Keratinocyte (primary cell): Measurements from ENCODE around the gene PISD. TPM values are rescaled to one million over a fixed set of nuclear protein-coding genes. Genes with fewer than 3 reads are reported as not detected.

Experiments
- DNase-seq: peaks from one replicate; pipeline ENCODE4 v3.0.0-alpha.2; 2011; ENCODE audit warnings: low read depth, missing footprints, low spot score
- FAIRE-seq: peaks from 2 replicates; lab custom pipeline; 2011; peaks lifted over from hg19 to GRCh38; lab: Jason Lieb, UNC
- H2AFZ ChIP-seq: 2 replicates; pipeline ENCODE4 v1.6.0; 2012; ENCODE audit warnings: low read length, control low read depth, inconsistent platforms; ENCODE audit not compliant: control insufficient read depth
- H3K27ac ChIP-seq: 2 replicates; pipeline ENCODE4 v1.5.1; 2011; ENCODE audit warnings: low read length; ENCODE audit not compliant: control insufficient read depth, insufficient read depth
- H3K27me3 ChIP-seq: 3 replicates; pipeline ENCODE4 v1.6.0; 2011; ENCODE audit warnings: low read length; ENCODE audit not compliant: control insufficient read depth, insufficient read depth; ENCODE audit errors: extremely low read depth
- H3K36me3 ChIP-seq, 2 experiments: 2 replicates in 1 of 2; 3 replicates in 1 of 2; pipeline ENCODE4 v1.5.1; 2011; ENCODE audit warnings: low read length in 2 of 2, mild to moderate bottlenecking in 1 of 2; ENCODE audit not compliant: control insufficient read depth in 2 of 2, insufficient read depth in 2 of 2; ENCODE audit errors: extremely low read depth in 1 of 2
- H3K4me1 ChIP-seq: 3 replicates; pipeline ENCODE4 v1.5.1; 2011; ENCODE audit warnings: low read length; ENCODE audit not compliant: control insufficient read depth, insufficient read depth; ENCODE audit errors: extremely low read depth
- H3K4me2 ChIP-seq: 3 replicates; pipeline ENCODE4 v1.6.0; 2011; ENCODE audit warnings: low read depth, low read length; ENCODE audit not compliant: control insufficient read depth, insufficient read depth; ENCODE audit errors: extremely low read depth
- H3K4me3 ChIP-seq, 3 experiments: fragments of 200-600 bp in 1 of 3; sonication (generic) in 1 of 3; 2 replicates in 2 of 3; 3 replicates in 1 of 3; pipeline ENCODE4 v1.5.1; 2011 to 2016; ENCODE audit warnings: low read length in 3 of 3, mild to moderate bottlenecking in 3 of 3, control low read depth in 2 of 3, inconsistent platforms in 1 of 3, low read depth in 1 of 3, mixed read lengths in 1 of 3, mixed run types in 1 of 3, moderate library complexity in 1 of 3; ENCODE audit not compliant: control insufficient read depth in 2 of 3, insufficient read depth in 2 of 3; ENCODE audit errors: extremely low read depth in 1 of 3
- H3K79me2 ChIP-seq: 2 replicates; pipeline ENCODE4 v1.6.0; 2012; ENCODE audit warnings: low read length; ENCODE audit not compliant: control insufficient read depth, insufficient read depth
- H3K9ac ChIP-seq: 3 replicates; pipeline ENCODE4 v1.6.0; 2011; ENCODE audit warnings: low read length; ENCODE audit not compliant: control insufficient read depth, insufficient read depth; ENCODE audit errors: extremely low read depth
- H3K9me1 ChIP-seq: 3 replicates; pipeline ENCODE4 v1.6.0; 2011; ENCODE audit warnings: low read length; ENCODE audit not compliant: control insufficient read depth, insufficient read depth; ENCODE audit errors: extremely low read depth
- H3K9me3 ChIP-seq: 2 replicates; pipeline ENCODE4 v1.5.1; 2012; ENCODE audit warnings: low read depth, low read length; ENCODE audit not compliant: control insufficient read depth
- H4K20me1 ChIP-seq: 3 replicates; pipeline ENCODE4 v1.6.0; 2011; ENCODE audit warnings: low read length; ENCODE audit not compliant: control insufficient read depth, insufficient read depth; ENCODE audit errors: extremely low read depth
- CTCF ChIP-seq, 3 experiments: IDR thresholded peaks in 1 of 3; conservative IDR thresholded peaks in 1 of 3; optimal IDR thresholded peaks in 1 of 3; 2 replicates in 2 of 3; 3 replicates in 1 of 3; pipeline versions ENCODE3 to v1.5.1; 2011; ENCODE audit warnings: low read length in 3 of 3, mild to moderate bottlenecking in 3 of 3, moderate library complexity in 2 of 3, control low read depth in 1 of 3, inconsistent platforms in 1 of 3; ENCODE audit not compliant: insufficient read depth in 2 of 3; ENCODE audit errors: extremely low read depth in 1 of 3
- EZH2 ChIP-seq: IDR thresholded peaks from one replicate; pipeline ENCODE4 v1.6.1; 2012; ENCODE audit warnings: inconsistent platforms, mild to moderate bottlenecking, low read length, moderate library complexity
- dilution Hi-C: fragments of 300-500 bp; cut with MboI; formaldehyde crosslinking; loops from one replicate; pipeline ENCODE4 v1.7.0; 2020; ENCODE audit warnings: low sequenced_read_pairs; ENCODE audit not compliant: extremely low pct_ligation_motif_present
- polyA plus RNA-seq, 5 experiments: library from polyadenylated mRNA; depleted of rRNA in 3 of 5; stranded (reverse) in 3 of 5; stranded (forward) in 1 of 5; unstranded in 1 of 5; fragments of >200 nt; gene quantifications; 1 replicate in 1 of 5; 2 replicates in 3 of 5; 3 replicates in 1 of 5; pipeline versions ENCODE4 v1.2.1 to v1.2.3, GENCODE V29; 2011 to 2012; ENCODE audit warnings: missing spikeins in 2 of 5, low read depth in 1 of 5, low replicate concordance in 1 of 5

Gene PISD
- polyA plus RNA-seq, 1 donor (not counting 4 experiments of a cell fraction or from before 2014, with no cell fraction given), result 25.5 TPM

DNA sequence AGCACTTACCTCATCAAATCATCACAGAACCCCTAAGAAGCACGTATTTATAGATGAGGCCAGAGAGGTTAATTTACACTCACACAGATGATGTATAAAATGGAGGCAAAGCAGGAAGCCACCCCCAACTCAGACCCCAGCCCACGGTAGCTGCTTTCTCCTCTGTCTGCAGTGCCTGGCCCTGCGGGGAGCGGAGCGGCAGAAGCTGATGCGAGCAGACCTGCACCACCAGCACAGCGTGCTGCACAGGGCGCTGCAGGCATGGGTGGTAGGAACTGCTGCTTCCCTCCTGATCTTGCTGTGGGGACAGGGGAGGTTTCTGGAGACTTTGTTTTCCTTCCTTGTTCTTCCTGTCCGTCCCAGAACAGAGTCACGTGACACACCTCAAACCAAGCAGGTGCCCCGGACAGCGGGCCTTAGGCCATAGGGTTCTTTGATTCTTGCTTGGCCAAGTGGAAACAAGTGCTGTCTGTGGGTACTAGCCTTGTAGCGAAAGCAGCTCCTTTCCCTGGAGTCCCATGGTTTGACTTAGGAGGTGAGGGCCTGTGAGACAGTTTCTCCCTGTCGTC lies 57.8 kb downstream of the PISD start:
- FAIRE-seq (no peak), DNase-seq (no peak)
- TF ChIP-seq CTCF (optimal IDR thresholded peaks at IDR 0.05 in 1 of 3, IDR thresholded peaks at IDR 0.05 in 1 of 3, conservative IDR thresholded peaks at IDR 0.05 in 1 of 3; ENCODE audit: extremely low read depth in 1 of 3, insufficient read depth in 2 of 3, low read length in 3 of 3) (no peak), EZH2 (no peak)
- dilution Hi-C loops, result no loop called here
- H3K27ac ChIP-seq, result no peak overlapping the region
- no peaks in the 10 kb centered on the region for H3K9me1 ChIP-seq
- H2AFZ ChIP-seq, result no peak overlapping the region
- no peaks in the 10 kb centered on the region for H4K20me1 ChIP-seq
- H3K9ac ChIP-seq, result no peak overlapping the region
- no peak overlapping the region for H3K4me2 ChIP-seq
- H3K4me3 ChIP-seq, result no peak overlapping the region
- H3K36me3 ChIP-seq, result peaks cover 0 to 4% of the 10 kb centered on the region in 2 experiments
- peaks cover 8% of the 10 kb centered on the region for H3K4me1 ChIP-seq
- no peaks in the 10 kb centered on the region for H3K79me2 ChIP-seq
- H3K9me3 ChIP-seq, result no peaks in the 10 kb centered on the region
- H3K27me3 ChIP-seq, result no peaks in the 10 kb centered on the region

GRCh38 chr22:31603574-31603973 lies 58.4 kb downstream of the PISD start:
- Histone ChIP-seq H3K36me3 (peaks cover 0 to 4% of the 10 kb centered on the region in 2 experiments), H3K9ac (no peak overlapping the region), H3K27ac (no peak overlapping the region), H3K79me2 (no peaks in the 10 kb centered on the region), H3K4me1 (peaks cover 8% of the 10 kb centered on the region), H3K9me3 (no peaks in the 10 kb centered on the region), H2AFZ (no peak overlapping the region), H3K9me1 (no peaks in the 10 kb centered on the region), H3K4me3 (no peak overlapping the region), H4K20me1 (no peaks in the 10 kb centered on the region), H3K27me3 (no peaks in the 10 kb centered on the region), H3K4me2 (no peak overlapping the region)
- dilution Hi-C loops, result no loop called here
- no peak for FAIRE-seq
- DNase-seq, result no peak
- no peak for TF ChIP-seq EZH2
- no peak for TF ChIP-seq CTCF (optimal IDR thresholded peaks at IDR 0.05 in 1 of 3, IDR thresholded peaks at IDR 0.05 in 1 of 3, conservative IDR thresholded peaks at IDR 0.05 in 1 of 3; ENCODE audit: extremely low read depth in 1 of 3, insufficient read depth in 2 of 3, low read length in 3 of 3)
